Suppressor macrophage treated with lipopolysaccharide for 1 hour (primary cell): ENCODE data around the gene GK2.

ENCODE experiments used
- DNase-seq, 3 donors: peaks; one replicate each; pipeline ENCODE4 v3.0.0-alpha.2; 2020 to 2022

The GK2 gene

GRCh38 chr4:79381161-79381560, 26.9 kb downstream of the GK2 start:
- DNase-seq, result no peak

- DNase-seq, result no peak
Measured at GRCh38 chr4:79370026-79370425, 38.0 kb downstream of the GK2 start.

GRCh38 chr4:79367096-79367495, 40.9 kb downstream of the GK2 start:
- DNase-seq, result no peak

GRCh38 chr4:79366422-79366821, 41.6 kb downstream of the GK2 start:
- DNase-seq, result no peak

GRCh38 chr4:79364061-79364460, 44.0 kb downstream of the GK2 start:
- no peak for DNase-seq

GRCh38 chr4:79362626-79363025, 45.4 kb downstream of the GK2 start:
- no peak for DNase-seq

GRCh38 chr4:79360006-79360405, 48.0 kb downstream of the GK2 start:
- DNase-seq, result no peak

GRCh38 chr4:79358438-79358837, 49.6 kb downstream of the GK2 start:
- DNase-seq, result no peak

- no peak for DNase-seq
Measured at GRCh38 chr4:79357365-79357764, 50.7 kb downstream of the GK2 start.
